Activated T-helper 1 cell treated with anti-CD3 and anti-CD28 coated beads, Interleukin-2, amount 50 U/mL, for 16 hours (primary cell): Measurements from ENCODE around the gene C1R.
"Not testable (repeated sequence)": the region's sequence is repeated elsewhere in the genome, so short reads cannot be mapped to it uniquely, and the experiment has no call there.

Source experiments
- DNase-seq, 2 donors: peaks; one replicate each; pipeline ENCODE4 v3.0.0-alpha.2; 2020; ENCODE audit warnings: low read depth in 1 of 2, low spot score in 1 of 2

C1R gene

DNA sequence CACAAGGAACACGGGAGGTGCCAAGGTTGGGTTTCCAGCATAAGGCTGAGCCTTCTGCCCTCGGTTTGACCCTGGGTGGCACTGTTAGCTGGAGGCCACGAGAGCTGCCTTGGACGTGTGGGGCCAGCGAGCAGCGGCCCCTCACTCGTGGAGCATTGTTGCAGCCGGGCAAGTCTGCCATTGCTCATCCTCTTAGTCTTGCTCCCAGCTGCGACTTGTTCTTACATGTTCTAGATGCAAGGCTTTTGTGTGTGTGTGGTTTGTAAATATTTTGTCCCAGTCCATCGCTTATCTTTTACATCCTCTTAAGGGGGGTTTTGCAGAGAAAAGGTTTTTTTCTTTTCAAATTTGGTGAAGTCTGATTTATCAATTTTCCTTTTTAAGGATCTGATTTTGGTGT lies 52.8 kb downstream of the C1R start:
- DNase-seq = no peak

DNA sequence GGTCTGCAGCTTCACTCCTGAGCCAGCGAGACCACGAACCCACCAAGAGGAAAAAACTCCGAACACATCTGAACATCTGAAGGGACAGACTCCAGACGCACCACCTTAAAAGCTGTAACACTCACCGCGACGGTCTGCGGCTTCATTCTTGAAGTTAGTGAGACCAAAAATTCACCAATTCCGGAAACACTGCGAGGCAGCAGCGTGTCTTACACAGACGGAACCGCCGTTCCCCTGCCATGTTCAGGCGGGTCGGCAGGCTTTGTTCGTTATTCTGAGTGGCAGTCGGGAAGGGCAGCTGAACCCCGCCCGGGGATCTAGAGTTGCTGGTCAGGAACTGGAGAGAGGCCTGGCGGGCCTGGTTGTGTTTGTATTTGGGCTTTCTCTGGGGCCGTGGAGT lies 53.7 kb downstream of the C1R start:
- no peak for DNase-seq

GRCh38 chr12:7037411-7037810 lies 54.8 kb downstream of the C1R start:
- not testable (repeated sequence) for DNase-seq

DNA sequence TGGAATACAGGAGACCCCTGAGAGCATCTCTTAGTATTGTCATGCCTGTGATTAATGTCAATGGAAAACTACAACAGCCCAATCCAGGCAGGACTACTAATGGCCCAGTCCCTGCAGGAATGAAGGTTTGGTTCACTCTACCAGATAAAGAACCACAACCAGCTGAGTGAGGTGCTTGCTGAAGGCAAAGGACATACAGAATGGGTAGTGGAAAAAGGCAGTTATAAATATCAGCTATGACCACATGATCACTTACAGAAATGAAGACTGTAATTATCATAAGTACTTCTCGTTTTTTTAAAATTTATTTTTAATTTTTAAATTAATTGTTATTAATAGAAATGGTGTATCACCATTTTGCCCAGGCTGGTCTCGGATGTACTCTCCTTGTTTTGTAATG lies 56.8 kb downstream of the C1R start:
- no peak for DNase-seq

DNA sequence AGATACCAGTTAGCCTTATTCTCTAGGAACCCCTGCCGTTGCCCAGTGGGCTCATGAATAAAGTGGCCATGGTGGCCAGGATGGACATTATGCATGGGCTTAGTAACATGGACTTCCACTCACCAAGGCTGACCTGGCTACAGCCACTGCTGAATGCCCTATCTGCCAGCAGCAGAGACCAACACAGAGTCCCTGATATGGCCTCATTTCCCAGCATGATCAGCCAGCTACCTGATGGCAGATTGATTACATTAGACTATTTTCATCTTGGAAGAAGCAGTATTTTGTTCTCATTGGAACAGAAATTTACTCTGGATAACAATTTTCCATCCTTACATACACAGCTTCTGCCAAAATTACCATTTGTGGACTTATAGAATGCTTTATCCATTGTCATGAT lies 57.8 kb downstream of the C1R start:
- no peak for DNase-seq

DNA sequence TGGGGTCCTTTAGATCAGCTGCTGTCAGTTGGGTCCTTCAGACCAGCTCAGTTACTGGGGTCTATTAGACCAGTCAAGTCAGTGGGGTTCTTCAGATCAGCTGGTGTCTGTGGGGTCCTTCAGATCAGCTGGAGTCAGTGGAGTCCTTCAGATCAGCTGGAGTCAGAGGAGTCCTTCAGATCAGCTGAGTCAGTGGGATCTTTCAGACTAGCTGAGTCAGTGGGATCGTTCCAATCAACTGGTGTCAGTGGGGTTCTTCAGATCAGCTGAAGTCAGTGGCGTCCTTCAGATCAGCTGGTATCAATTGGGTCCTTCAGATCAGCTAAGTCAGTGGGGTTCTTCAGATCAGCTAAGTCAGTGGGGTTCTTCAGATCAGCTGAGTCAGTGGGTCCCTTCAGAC lies 59.3 kb downstream of the C1R start:
- DNase-seq = no peak

- DNase-seq = no peak
Observed at GRCh38 chr12:7031306-7031705, 60.9 kb downstream of the C1R start.
